Pancreas (tissue), 10 donors: ENCODE measurements around the gene DNAL4. TPM values are rescaled to one million over a fixed set of nuclear protein-coding genes. Genes with fewer than 3 reads are reported as not detected.

ENCODE experiments used
- ATAC-seq, 4 donors: fragments of 200-7000 bp; cut with Tn5 transposase; one replicate each; pipeline versions ENCODE4 v1.8.0 to v1.9.1; 2020; ENCODE audit warnings: mild to moderate bottlenecking in 4 of 4, moderate library complexity in 4 of 4
- DNase-seq, 6 donors: peaks; one replicate each; pipeline ENCODE4 v3.0.0-alpha.2; 2020
- FAIRE-seq: peaks from 2 replicates; lab custom pipeline; 2012; peaks lifted over from hg19 to GRCh38; lab: Jason Lieb, UNC
- H3K27ac ChIP-seq, 4 donors: fragments of 200-600 bp; sonication (generic); 1 replicate in 3 of 4; 2 replicates in 1 of 4; pipeline versions ENCODE4 v1.5.0 to v1.8.0; 2020
- H3K27me3 ChIP-seq, 4 donors: fragments of 200-600 bp; one replicate each; pipeline ENCODE4 v1.8.0; 2021
- H3K36me3 ChIP-seq, 3 donors: fragments of 200-600 bp; sonication (generic) in 1 of 3; one replicate each; pipeline versions ENCODE4 v1.5.0 to v1.8.0; 2020 to 2021
- H3K4me1 ChIP-seq, 3 donors: fragments of 200-600 bp; one replicate each; pipeline ENCODE4 v1.8.0; 2021
- H3K4me3 ChIP-seq, 4 donors: fragments of 200-600 bp; sonication (generic) in 2 of 4; one replicate each; pipeline versions ENCODE4 v1.5.0 to v1.8.0; 2020 to 2021
- H3K9me3 ChIP-seq, 4 donors: fragments of 200-600 bp; one replicate each; pipeline ENCODE4 v1.8.0; 2021
- CTCF ChIP-seq, 4 donors: fragments of 200-600 bp; sonication (generic) in 3 of 4; IDR thresholded peaks; one replicate each; pipeline versions ENCODE4 v1.5.0 to v1.8.0; 2021; ENCODE audit warnings: antibody characterized with exemption in 4 of 4
- WGBS, 2 donors: extraction: QIAGEN DNeasy Blood & Tissue Kit; methylation state at CpG; one replicate each; pipeline ENCODE4 v1.1.7; 2013; 5-methylcytosine and 5-hydroxymethylcytosine counted together
- intact Hi-C, 3 donors: fragments of 100-400 bp; cut with DNase I; formaldehyde crosslinking; loops; one replicate each; pipeline versions ENCODE4 v1.11.1 to v1.14.2; 2022
- polyA plus RNA-seq, 2 donors: library from polyadenylated mRNA; stranded (reverse); fragments of 200-250 nt; gene quantifications; one replicate each; pipeline ENCODE4 v1.2.3, GENCODE V29; 2013
- total RNA-seq, 6 donors: library from RNA; stranded (reverse); fragmentation: NEBNext Ultra II Directional in 4 of 6; extraction: Animal tissue kit (Norgen Biotek cat#: 25700) in 4 of 6; gene quantifications; one replicate each; pipeline versions ENCODE4 v1.2.1 to v1.2.4, GENCODE V29; 2021 to 2023
- donor health status: healthy with polysubstance abuse.
- donor health status: DM: no; HTN: no; CAD: no; lungs with moderate emphysema.
- donor health status: DM: no; HTN: no; CAD: no.
- donor health status: control.
- donor health status: control.
- donor health status: Bipolar disorder and iron deficiency.
- donor health status: DM: yes; HTN: yes; CAD: no.
- donor health status: DM: no; HTN: no; CAD: no.
- donor health status: DM: no; HTN: no; CAD: no.
- donor health status: DM: yes; HTN: yes; CAD: no.

DNAL4 gene
- total and polyA plus RNA-seq, 8 donors, result 7.7 to 16.2 (median 11.1) TPM

- Histone ChIP-seq H3K27ac (peak overlapping the region; percentile 81 to 99 (median 94)), H3K9me3 (no peaks in the 10 kb centered on the region), H3K27me3 (no peaks in the 10 kb centered on the region), H3K36me3 (peaks cover 7 to 25% (median 19%) of the 10 kb centered on the region in 3 donors), H3K4me1 (peaks cover 7 to 24% (median 7%) of the 10 kb centered on the region in 3 donors), H3K4me3 (peak overlapping the region; percentile 60 to 83 (median 64))
- ATAC-seq (peak; percentile 79 to 88 (median 84)), FAIRE-seq (no peak), DNase-seq (peak; percentile 95 to 99 (median 96))
- intact Hi-C loops, result no loop called here
- no peak for TF ChIP-seq CTCF (IDR thresholded peaks at IDR 0.05)
- 0% methylated on average over 39 to 74 of the region's 74 CpGs for WGBS, 2 donors
These were observed 38.6 kb downstream of the DNAL4 start for GRCh38 chr22:38755155-38755910.

GRCh38 chr22:38754751-38755154, 39.2 kb downstream of the DNAL4 start:
- Histone ChIP-seq H3K4me1 (peaks cover 7 to 24% (median 7%) of the 10 kb centered on the region in 3 donors), H3K27me3 (no peaks in the 10 kb centered on the region), H3K27ac (peak overlapping the region; percentile 81 to 99 (median 94)), H3K4me3 (peak overlapping the region; percentile 60 to 83 (median 64)), H3K9me3 (no peaks in the 10 kb centered on the region), H3K36me3 (peaks cover 7 to 31% (median 22%) of the 10 kb centered on the region in 3 donors)
- intact Hi-C loops, result no loop called here
- TF ChIP-seq CTCF (IDR thresholded peaks at IDR 0.05), result no peak
- WGBS, 2 donors, result 11 to 20% methylated on average over 12 of the region's 12 CpGs
- peak; percentile 0 to 4 (median 0) for ATAC-seq
- no peak for DNase-seq
- no peak for FAIRE-seq

GRCh38 chr22:38753948-38754750, 39.8 kb downstream of the DNAL4 start:
- no peak for FAIRE-seq
- peak; percentile 71 to 89 (median 86) for DNase-seq
- H3K27ac ChIP-seq, result peak overlapping the region; percentile 81 to 99 (median 94)
- H3K9me3 ChIP-seq, result no peaks in the 10 kb centered on the region
- no peak for TF ChIP-seq CTCF (IDR thresholded peaks at IDR 0.05)
- H3K36me3 ChIP-seq, result peaks cover 7 to 37% (median 26%) of the 10 kb centered on the region in 3 donors
- no peaks in the 10 kb centered on the region for H3K27me3 ChIP-seq
- H3K4me1 ChIP-seq, result peaks cover 7 to 24% (median 7%) of the 10 kb centered on the region in 3 donors
- peak overlapping the region; percentile 13 to 83 (median 60) for H3K4me3 ChIP-seq
- intact Hi-C loops, result no loop called here
- 4% methylated on average over 12 of the region's 12 CpGs for WGBS, 2 donors
- ATAC-seq, result peak; percentile 62 to 76 (median 70)

GRCh38 chr22:38751422-38752346, 42.3 kb downstream of the DNAL4 start:
- intact Hi-C loops, result no loop called here
- DNase-seq (peak in 2 of 6 donors; percentile 46 to 72), ATAC-seq (no peak), FAIRE-seq (no peak)
- H3K9me3 ChIP-seq, result no peaks in the 10 kb centered on the region
- peaks cover 7 to 60% (median 37%) of the 10 kb centered on the region in 3 donors for H3K36me3 ChIP-seq
- peak overlapping the region in 1 of 4 donors; percentile 95 for H3K27ac ChIP-seq
- 84% methylated on average over 24 of the region's 24 CpGs for WGBS, 2 donors
- peak overlapping the region in 1 of 4 donors; percentile 7 for H3K4me3 ChIP-seq
- TF ChIP-seq CTCF (IDR thresholded peaks at IDR 0.05), result no peak
- peaks cover 7 to 20% (median 7%) of the 10 kb centered on the region in 3 donors for H3K4me1 ChIP-seq
- no peaks in the 10 kb centered on the region for H3K27me3 ChIP-seq
